Midbrain (tissue), 1 donor: ENCODE measurements around the gene OR13F1.
"Not testable (repeated sequence)": the region's sequence is repeated elsewhere in the genome, so short reads cannot be mapped to it uniquely, and the experiment has no call there.

ENCODE experiments used
- DNase-seq: peaks from one replicate; lab custom pipeline; 2025; lab: John Stamatoyannopoulos, UW

Gene OR13F1

GRCh38 chr9:104503963-104504362 lies at the start of gene OR13F1:
OR13F1 (plus strand) TSS chr9:104504263; CDS start chr9:104504263, 0 bp downstream.
- DNase-seq: no peak

GRCh38 chr9:104456831-104457230 lies 47.2 kb upstream of the OR13F1 start:
- DNase-seq: no peak

GRCh38 chr9:104463864-104464263 lies 40.2 kb upstream of the OR13F1 start:
- no peak for DNase-seq

- no peak for DNase-seq
Measured at GRCh38 chr9:104468261-104468660, 35.8 kb upstream of the OR13F1 start.

GRCh38 chr9:104482921-104483570 lies 21.0 kb upstream of the OR13F1 start:
- no peak for DNase-seq

GRCh38 chr9:104485014-104485413 lies 19.0 kb upstream of the OR13F1 start:
- no peak for DNase-seq

- DNase-seq: no peak
Measured at GRCh38 chr9:104494808-104495207, 9.3 kb upstream of the OR13F1 start.

- no peak for DNase-seq
Measured at GRCh38 chr9:104503440-104503839, 623 bp upstream of the OR13F1 start.

GRCh38 chr9:104506565-104506964 lies 2.5 kb downstream of the OR13F1 start:
- DNase-seq: no peak

GRCh38 chr9:104514901-104515300 lies 10.8 kb downstream of the OR13F1 start:
- no peak for DNase-seq

GRCh38 chr9:104520241-104520640 lies 16.2 kb downstream of the OR13F1 start:
- not testable (repeated sequence) for DNase-seq

GRCh38 chr9:104527109-104527508 lies 23.0 kb downstream of the OR13F1 start, which contains the start of gene OR13C4:
OR13C4 (minus strand) TSS chr9:104527209; CDS start chr9:104527209, 0 bp downstream.
- no peak for DNase-seq

- no peak for DNase-seq
Measured at GRCh38 chr9:104536756-104537155, 32.7 kb downstream of the OR13F1 start, which contains the start of gene OR13C3. OR13C3 (minus strand) TSS chr9:104536856; CDS start chr9:104536723, 133 bp downstream.

- DNase-seq: no peak
Measured at GRCh38 chr9:104539275-104539674, 35.2 kb downstream of the OR13F1 start.

GRCh38 chr9:104544644-104545043 lies 40.6 kb downstream of the OR13F1 start:
- no peak for DNase-seq

GRCh38 chr9:104553261-104553660 lies 49.2 kb downstream of the OR13F1 start:
- DNase-seq: no peak
